Fibroblast of skin of left biceps (primary cell): ENCODE data around the gene PRR13.
"Not testable (repeated sequence)": the region's sequence is repeated elsewhere in the genome, so short reads cannot be mapped to it uniquely, and the experiment has no call there.

Source experiments
- DNase-seq, 2 experiments: peaks; one replicate each; pipeline ENCODE4 v3.0.0-alpha.2; 2013; ENCODE audit warnings: low read depth in 2 of 2

The PRR13 gene

DNA sequence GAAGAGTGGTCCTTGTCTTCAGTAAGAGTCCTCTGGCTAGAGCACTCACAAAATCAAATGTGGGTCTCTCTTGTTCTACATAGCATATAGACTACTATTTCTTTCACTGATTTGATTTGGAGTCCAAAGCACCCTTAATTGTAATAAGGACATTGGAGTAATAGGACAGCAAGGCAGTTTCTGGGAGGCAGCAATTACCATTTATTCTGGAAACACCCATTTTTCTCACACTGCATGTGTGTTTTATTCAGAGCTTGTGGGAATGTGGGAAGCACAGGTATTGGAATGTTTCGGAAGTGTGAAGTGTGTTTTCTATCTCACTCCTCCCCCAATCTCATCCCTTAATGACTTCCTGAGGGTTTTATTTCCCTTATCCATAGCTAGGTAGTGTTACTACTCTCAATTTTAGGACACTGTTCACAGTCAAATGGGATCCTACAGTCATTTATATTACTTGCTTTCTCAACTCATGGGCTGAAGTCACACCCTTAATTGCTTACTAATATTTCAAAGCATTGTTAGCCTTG is 30.6 kb downstream of the PRR13 start:
- DNase-seq: no peak

DNA sequence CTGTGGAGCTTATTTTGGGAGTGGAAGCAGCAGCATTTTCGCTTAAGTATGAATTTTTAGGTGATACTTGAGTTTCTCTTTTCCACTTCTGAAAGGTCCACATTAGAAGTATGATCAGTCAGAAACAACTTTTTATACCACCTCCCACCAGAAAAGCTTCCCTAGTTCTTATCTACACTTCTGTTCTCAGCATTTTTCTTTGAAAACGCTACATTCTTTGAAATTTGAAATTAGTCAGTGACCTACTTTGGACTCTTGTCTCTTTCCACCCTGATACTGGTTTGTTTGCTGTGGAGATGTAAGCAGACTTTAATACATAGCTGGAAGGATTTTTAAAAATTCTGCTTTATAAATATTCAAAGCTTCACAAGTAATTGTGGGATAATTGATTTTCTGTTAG is 32.5 kb downstream of the PRR13 start:
- no peak for DNase-seq

DNA sequence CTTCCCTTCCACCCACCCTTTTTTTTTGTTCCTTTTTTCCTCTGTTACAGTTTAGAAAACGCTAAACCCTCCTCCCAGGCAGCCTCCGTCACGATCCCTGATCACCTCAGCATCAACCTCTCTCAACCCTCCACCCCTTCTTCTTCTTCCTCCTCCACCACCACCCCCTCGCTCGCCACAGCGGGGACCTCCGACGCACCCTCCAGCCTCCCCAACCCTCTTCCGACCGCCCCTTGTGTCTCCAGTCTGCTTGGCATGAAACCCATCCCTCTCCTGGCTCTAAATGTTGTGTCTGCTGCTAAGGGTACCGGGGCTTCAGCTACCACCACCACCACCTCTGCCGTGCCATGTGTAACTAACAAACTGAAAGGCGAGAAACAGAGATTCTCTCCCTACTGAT is 33.3 kb downstream of the PRR13 start:
- no peak for DNase-seq

DNA sequence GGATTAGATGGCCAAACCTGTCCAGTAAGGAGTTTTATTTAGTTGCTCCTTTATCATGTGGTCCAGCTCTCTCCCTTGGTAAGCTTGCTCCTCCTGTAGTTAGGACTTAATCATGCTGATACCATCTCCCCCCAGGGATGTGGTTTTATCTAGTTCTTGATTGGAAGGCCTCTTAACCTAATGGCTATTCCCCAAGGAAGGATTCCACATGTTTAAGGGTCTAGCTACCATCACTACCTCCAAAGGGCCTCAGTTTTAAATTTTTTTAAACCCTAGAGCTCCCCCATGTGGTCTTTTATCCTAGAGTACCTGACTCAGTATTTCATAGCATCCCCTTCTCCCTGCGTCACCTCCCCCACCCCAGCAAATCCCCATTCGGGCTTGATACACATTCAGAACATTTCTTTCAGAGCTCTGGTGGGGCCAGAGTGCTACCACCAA is 35.3 kb downstream of the PRR13 start:
- DNase-seq: no peak

DNA sequence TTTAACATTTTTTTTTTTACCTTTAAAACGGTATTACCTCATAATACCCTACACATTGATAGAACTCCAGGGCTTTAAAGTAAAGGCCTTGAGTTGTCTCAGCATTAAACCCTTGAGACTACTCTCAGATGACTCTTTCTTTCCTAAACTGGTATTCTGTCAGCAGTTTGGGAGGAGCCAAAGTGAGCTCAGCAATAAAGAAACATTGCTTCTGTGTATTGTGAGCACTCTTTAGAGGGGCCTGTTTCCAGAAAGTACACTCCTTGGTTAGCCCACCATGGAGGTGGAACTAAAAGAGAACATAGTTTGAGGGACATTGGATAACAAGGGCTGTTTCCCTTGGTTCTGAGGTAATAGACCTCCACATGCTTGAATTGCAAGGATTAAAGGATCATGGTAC is 37.3 kb downstream of the PRR13 start:
- DNase-seq: no peak

DNA sequence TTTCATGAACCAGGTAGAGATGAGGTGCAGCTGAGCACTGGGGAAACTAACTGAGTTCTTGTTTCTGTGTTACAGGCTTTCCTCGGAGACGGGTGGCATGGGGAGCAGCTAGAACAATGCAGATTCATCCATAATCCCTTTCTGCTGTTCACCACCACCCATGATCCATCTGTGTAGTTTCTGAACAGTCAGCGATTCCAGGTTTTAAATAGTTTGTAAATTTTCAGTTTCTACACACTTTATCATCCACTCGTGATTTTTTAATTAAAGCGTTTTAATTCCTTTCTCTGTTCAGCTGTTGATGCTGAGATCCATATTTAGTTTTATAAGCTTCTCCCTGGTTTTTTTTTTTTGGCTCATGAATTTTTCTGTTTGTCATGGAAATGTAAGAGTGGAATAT is 37.8 kb downstream of the PRR13 start:
- DNase-seq: no peak

- DNase-seq: no peak
Observed at GRCh38 chr12:53480491-53481442, 39.2 kb downstream of the PRR13 start.

GRCh38 chr12:53481458-53481857 is 39.9 kb downstream of the PRR13 start:
- not testable (repeated sequence) for DNase-seq

- no peak for DNase-seq
Observed at GRCh38 chr12:53481939-53482586, 40.5 kb downstream of the PRR13 start.

DNA sequence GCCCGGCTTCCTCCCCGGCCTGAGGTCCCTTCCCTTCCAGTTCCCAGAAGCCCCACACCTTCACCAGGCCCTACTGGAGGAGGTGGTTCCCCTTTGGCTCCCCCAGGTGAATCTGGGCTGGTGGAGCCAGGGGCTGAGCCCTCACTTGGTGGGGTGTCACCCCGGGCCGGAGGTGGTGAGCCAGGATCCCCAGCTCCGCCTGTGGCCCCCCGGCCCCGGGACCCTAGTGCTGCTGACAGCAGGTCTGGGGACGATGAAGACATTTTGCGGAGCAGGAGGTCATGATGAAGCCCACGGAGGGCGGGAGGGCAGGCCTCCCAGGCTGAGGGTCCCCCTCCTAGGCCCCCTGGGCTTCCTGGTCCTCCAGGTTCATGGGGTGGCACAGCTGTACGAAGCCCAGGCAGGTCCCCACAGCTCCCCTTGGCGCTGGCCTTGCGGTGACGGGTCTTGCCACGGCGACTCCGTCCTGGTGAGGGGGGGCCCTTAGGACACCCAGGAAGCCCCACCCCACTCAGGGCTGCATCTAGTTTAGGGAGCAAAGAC is 41.2 kb downstream of the PRR13 start:
- DNase-seq: no peak

DNA sequence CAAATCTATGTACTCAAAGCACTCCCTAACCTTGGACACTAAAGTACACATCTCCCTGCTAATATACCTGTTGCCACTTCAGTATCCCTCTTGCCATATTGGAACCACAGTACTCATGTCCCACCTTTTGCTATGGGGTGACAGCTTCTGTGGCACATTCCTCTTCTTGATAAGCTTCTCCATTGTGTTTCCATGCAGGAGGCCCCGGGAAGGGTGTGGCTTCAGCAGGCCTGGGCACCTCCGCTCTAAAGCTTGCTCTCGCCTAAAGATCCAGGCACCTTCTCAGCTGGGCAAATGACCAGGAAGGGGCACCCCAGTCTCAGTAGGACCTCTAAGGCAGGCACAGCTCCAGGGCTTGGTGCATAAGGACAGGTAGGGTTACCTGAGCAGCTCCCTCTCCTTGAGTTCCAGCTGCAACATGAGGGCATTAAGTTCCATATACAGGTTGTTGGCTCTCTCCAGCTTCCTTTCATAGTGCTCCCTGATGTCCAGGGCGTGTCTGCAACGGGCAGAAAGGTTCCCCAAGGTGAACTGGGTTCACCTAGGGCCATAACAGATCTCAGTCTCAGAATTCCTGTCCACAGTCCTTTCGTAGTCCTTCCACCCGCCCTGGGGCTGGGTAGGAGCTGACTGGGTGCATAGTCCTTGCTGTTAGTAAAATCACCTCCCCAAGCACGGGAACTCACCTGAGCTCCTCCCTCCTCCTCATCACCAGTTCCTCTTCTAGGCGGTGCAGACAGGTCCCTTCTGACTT is 41.9 kb downstream of the PRR13 start:
- DNase-seq: no peak

- DNase-seq: no peak
Observed at GRCh38 chr12:53483979-53484377, 42.4 kb downstream of the PRR13 start.

DNA sequence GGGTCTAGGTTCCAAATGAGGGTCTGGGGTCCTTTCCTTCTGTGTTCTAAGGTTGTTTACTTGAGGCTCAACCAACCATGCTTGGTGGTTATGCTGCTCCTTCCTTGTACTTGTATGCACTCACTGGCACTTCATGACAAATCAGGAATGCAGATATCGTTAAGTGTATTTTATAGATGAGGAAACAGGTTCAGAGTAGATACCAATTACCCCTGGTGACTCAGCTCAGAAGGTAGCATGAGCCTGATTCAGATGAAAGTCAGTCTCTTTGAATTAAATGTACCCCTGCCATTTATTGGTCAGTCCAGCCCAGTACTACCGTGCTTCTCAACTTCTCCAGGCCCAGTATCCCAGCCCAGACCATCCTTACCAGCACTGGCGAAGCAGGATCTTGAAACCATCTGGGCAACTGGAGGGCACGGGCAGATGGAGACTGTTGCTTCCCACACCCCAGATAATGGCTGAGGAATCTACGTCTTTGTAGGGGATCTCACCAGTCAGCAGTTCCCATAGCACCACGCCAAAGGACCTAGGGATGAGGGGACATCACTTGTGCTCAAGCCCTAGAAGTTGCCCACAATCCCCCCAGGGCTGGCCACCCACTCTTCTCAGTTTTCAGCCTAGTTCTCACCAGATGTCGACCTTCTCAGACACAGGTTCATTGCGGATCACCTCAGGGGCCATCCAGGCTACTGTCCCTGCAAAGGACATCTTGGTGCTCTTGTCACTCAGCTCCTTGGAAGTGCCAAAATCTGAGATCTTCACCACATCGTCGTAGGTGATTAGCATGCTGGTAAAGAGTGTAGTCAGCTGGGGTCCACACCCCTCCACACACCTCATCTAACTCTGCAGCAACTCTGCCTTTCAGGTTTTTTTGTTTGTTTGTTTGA is 43.4 kb downstream of the PRR13 start:
- DNase-seq: no peak

- DNase-seq: no peak
Observed at GRCh38 chr12:53485955-53486735, 44.6 kb downstream of the PRR13 start.

GRCh38 chr12:53486736-53487487 is 45.4 kb downstream of the PRR13 start:
- no peak for DNase-seq

GRCh38 chr12:53489242-53489864 is 47.8 kb downstream of the PRR13 start:
- DNase-seq: no peak

DNA sequence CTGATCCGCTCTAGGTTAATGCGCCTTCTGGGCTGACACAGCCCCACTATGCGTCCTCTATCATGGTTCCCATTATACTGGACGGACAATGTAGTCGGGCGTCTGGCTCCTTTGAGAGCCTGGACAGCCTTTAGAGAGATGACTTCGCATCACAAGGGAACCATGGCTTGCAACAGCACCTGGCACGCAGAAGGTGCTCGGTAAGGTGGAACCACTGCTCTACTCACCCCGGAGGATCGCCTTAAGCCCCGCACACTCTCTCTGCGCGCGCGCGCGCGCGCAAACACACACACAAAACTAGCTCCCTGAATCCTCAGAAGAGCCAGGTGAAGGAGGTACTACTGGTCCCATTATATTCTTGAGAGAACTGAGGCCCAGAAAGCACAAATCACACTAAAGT is 50.7 kb downstream of the PRR13 start:
- DNase-seq: no peak

GRCh38 chr12:53492830-53493609 is 51.5 kb downstream of the PRR13 start:
- peak; percentile 67 to 74 for DNase-seq
